ENCODE measurements around the gene TMEM45A. TPM values are rescaled to one million over a fixed set of nuclear protein-coding genes. Genes with fewer than 3 reads are reported as not detected.

The TMEM45A gene
- total and polyA plus RNA-seq, 2 donors (not counting 3 experiments of a cell fraction or from before 2014, with no cell fraction given): 5.6 to 8.6 TPM

GRCh38 chr3:100523050-100523760 lies 30.8 kb downstream of the TMEM45A start:
- no TSS peak for BruUV-seq (replicated peaks)

GRCh38 chr3:100525753-100526612 lies 33.6 kb downstream of the TMEM45A start:
- FAIRE-seq: no peak
- no peaks in the 10 kb centered on the region for H3K36me3 ChIP-seq (ENCODE audit: control insufficient read depth in 2 of 2, extremely low read depth in 1 of 2, insufficient read depth in 2 of 2, low read length in 2 of 2)
- no peaks in the 10 kb centered on the region for H4K20me1 ChIP-seq (replicated peaks; ENCODE audit: control insufficient read depth, extremely low read depth, insufficient read depth, low read length)
- no peak overlapping the region for H3K27ac ChIP-seq (ENCODE audit: insufficient read depth, low read depth, low read length)
- BruUV-seq (replicated peaks): no TSS peak
- H3K9ac ChIP-seq (replicated peaks; ENCODE audit: extremely low read depth, insufficient read depth, low read length): no peak overlapping the region
- POLR2A ChIA-PET: no interaction called here
- no peak overlapping the region for H3K4me2 ChIP-seq (ENCODE audit: insufficient read depth, low read length)
- no peak for DNase-seq (ENCODE audit: low read depth, low spot score)
- dilution Hi-C loops (cut with MboI; ENCODE audit: extremely low pct_ligation_motif_present, low sequenced_read_pairs) (no loop called here), intact Hi-C loops (cut with micrococcal nuclease) (no loop called here)
- CTCF ChIA-PET: interaction anchor here (1.2 kb wide), 1 partner anchor 64 kb away, joined by 4 read pairs; no protein-coding TSS in a partner anchor
- H2AFZ ChIP-seq (ENCODE audit: low read depth, low read length): no peak overlapping the region
- no peak for TF ChIP-seq POLR2AphosphoS5 (IDR thresholded peaks at IDR 0.05; ENCODE audit: insufficient read depth, low read depth, low read length)
- H3K27me3 ChIP-seq (ENCODE audit: control insufficient read depth in 2 of 2, insufficient read depth in 2 of 2, low read length in 2 of 2): peaks cover 0 to 2% of the 10 kb centered on the region in 2 experiments
- no peaks in the 10 kb centered on the region for H3K4me1 ChIP-seq (ENCODE audit: control insufficient read depth, extremely low read depth, insufficient read depth, low read length)
- no peaks in the 10 kb centered on the region for H3K79me2 ChIP-seq (ENCODE audit: control insufficient read depth, insufficient read depth, low read length)
- no peaks in the 10 kb centered on the region for H3K9me3 ChIP-seq (replicated peaks; ENCODE audit: control insufficient read depth, insufficient read depth, low read length)
- H3K9me1 ChIP-seq (replicated peaks; ENCODE audit: control insufficient read depth, extremely low read depth, insufficient read depth, low read length): no peaks in the 10 kb centered on the region
- no peak overlapping the region for H3K4me3 ChIP-seq (replicated peaks in 1 of 3; ENCODE audit: insufficient read depth in 1 of 3, low read depth in 1 of 3, low read length in 3 of 3)

More at GRCh38 chr3:100523050-100523760, 30.8 kb downstream of the TMEM45A start:
- Histone ChIP-seq H3K4me3 (replicated peaks in 1 of 3; ENCODE audit: insufficient read depth in 1 of 3, low read depth in 1 of 3, low read length in 3 of 3) (no peak overlapping the region), H3K4me2 (ENCODE audit: insufficient read depth, low read length) (no peak overlapping the region), H3K27ac (ENCODE audit: insufficient read depth, low read depth, low read length) (no peak overlapping the region), H3K9ac (replicated peaks; ENCODE audit: extremely low read depth, insufficient read depth, low read length) (no peak overlapping the region), H4K20me1 (replicated peaks; ENCODE audit: control insufficient read depth, extremely low read depth, insufficient read depth, low read length) (no peaks in the 10 kb centered on the region), H3K79me2 (ENCODE audit: control insufficient read depth, insufficient read depth, low read length) (no peaks in the 10 kb centered on the region), H2AFZ (ENCODE audit: low read depth, low read length) (no peak overlapping the region), H3K9me1 (replicated peaks; ENCODE audit: control insufficient read depth, extremely low read depth, insufficient read depth, low read length) (no peaks in the 10 kb centered on the region), H3K36me3 (ENCODE audit: control insufficient read depth in 2 of 2, extremely low read depth in 1 of 2, insufficient read depth in 2 of 2, low read length in 2 of 2) (no peaks in the 10 kb centered on the region), H3K4me1 (ENCODE audit: control insufficient read depth, extremely low read depth, insufficient read depth, low read length) (no peaks in the 10 kb centered on the region), H3K9me3 (replicated peaks; ENCODE audit: control insufficient read depth, insufficient read depth, low read length) (no peaks in the 10 kb centered on the region), H3K27me3 (ENCODE audit: control insufficient read depth in 2 of 2, insufficient read depth in 2 of 2, low read length in 2 of 2) (peaks cover 0 to 2% of the 10 kb centered on the region in 2 experiments)
- ChIA-PET CTCF (no interaction called here), POLR2A (no interaction called here)
- DNase-seq (ENCODE audit: low read depth, low spot score) (no peak), FAIRE-seq (no peak)
- intact Hi-C loops (cut with micrococcal nuclease) (no loop called here), dilution Hi-C loops (cut with MboI; ENCODE audit: extremely low pct_ligation_motif_present, low sequenced_read_pairs) (no loop called here)
- no peak for TF ChIP-seq MAX (IDR thresholded peaks at IDR 0.05; ENCODE audit: insufficient read depth, insufficient read length)
